ENCODE results near the gene C1R. TPM values are rescaled to one million over a fixed set of nuclear protein-coding genes. Genes with fewer than 3 reads are reported as not detected.
A peak's percentile ranks its signal among the peaks of the same experiment; 100 is the strongest.
"Not testable (repeated sequence)": the region's sequence is repeated elsewhere in the genome, so short reads cannot be mapped to it uniquely, and the experiment has no call there.

C1R gene
- total RNA-seq, 1 experiment from 2014 or later, result 19.0 TPM

- in situ Hi-C loops (cut with HindIII; ENCODE audit: low pct_unique_long_range_greater_than_20kb, low sequenced_read_pairs), result no loop called here
- no peak for DNase-seq (ENCODE audit: low read depth)
Measured at GRCh38 chr12:7122811-7123769, 30.8 kb upstream of the C1R start.

GRCh38 chr12:7121324-7121723 lies 29.1 kb upstream of the C1R start:
- no peak for DNase-seq (ENCODE audit: low read depth)
- in situ Hi-C loops (cut with HindIII; ENCODE audit: low pct_unique_long_range_greater_than_20kb, low sequenced_read_pairs), result no loop called here

GRCh38 chr12:7120166-7120565 lies 27.9 kb upstream of the C1R start:
- no peak for DNase-seq (ENCODE audit: low read depth)
- in situ Hi-C loops (cut with HindIII; ENCODE audit: low pct_unique_long_range_greater_than_20kb, low sequenced_read_pairs), result no loop called here

DNA sequence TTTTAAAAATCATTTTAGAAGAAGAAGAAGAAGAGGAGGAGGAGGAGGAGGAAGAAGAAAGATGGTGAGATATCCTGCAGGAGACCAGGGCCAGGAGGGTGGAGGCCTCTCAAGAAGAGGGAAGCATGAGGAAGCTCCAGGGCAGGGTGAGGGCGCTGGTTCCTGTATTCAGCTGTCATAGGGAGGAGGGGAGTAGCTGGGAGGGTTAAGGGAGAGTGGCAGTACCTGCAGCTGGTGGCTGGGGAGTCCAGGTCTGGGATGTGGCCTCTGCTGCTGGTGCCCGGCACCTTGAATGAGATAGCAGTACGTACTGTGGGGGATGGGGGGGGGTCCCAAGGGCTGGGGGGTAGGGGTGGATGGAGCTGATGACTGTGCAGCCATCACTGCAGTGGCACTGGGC lies 26.6 kb upstream of the C1R start:
- in situ Hi-C loops (cut with HindIII; ENCODE audit: low pct_unique_long_range_greater_than_20kb, low sequenced_read_pairs), result no loop called here
- DNase-seq (ENCODE audit: low read depth), result no peak

DNA sequence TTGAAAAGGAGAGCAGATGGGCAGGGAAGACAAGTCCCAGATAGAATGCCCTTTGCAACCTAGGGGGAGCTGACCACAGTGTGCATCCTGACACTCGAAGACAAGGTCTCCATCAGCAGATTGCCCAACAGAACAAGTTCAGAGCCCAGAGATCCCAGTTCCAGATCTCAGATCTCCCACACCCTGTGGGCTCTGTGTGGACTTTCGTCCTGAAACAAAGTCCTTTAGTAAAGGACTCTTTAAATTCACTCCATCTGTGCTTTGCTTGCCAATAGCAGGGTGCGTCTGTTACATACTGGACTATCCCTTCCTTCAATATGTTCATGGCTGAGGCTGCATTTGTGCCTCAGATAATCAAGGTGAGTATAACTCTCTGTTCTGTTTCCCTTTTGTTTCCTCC lies 25.4 kb upstream of the C1R start:
- in situ Hi-C loops (cut with HindIII; ENCODE audit: low pct_unique_long_range_greater_than_20kb, low sequenced_read_pairs), result no loop called here
- no peak for DNase-seq (ENCODE audit: low read depth)

DNA sequence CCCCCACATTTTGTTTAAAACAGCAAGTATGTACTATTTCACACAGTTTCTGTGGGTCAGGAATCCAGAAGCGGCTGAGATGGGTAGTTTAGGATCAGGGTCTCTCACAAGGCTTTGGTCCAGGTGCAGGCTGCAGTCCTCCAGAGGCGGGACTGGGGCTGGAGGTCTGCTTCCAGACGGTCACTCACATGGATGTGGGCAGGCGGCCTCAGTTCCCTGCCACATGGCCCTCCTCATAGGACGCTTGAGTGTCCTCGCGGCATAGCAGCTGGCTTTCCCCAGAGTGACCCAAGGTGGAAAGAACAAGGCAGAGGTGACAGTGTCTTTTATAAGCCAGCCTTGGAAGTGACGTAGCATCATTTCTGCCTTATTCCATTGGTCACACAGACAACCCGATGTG lies 24.7 kb upstream of the C1R start:
- in situ Hi-C loops (cut with HindIII; ENCODE audit: low pct_unique_long_range_greater_than_20kb, low sequenced_read_pairs), result no loop called here
- no peak for DNase-seq (ENCODE audit: low read depth)

GRCh38 chr12:7116196-7116595 lies 24.0 kb upstream of the C1R start:
- DNase-seq (ENCODE audit: low read depth), result no peak
- in situ Hi-C loops (cut with HindIII; ENCODE audit: low pct_unique_long_range_greater_than_20kb, low sequenced_read_pairs), result no loop called here

GRCh38 chr12:7114851-7115250 lies 22.6 kb upstream of the C1R start:
- no peak for DNase-seq (ENCODE audit: low read depth)
- in situ Hi-C loops (cut with HindIII; ENCODE audit: low pct_unique_long_range_greater_than_20kb, low sequenced_read_pairs), result no loop called here

DNA sequence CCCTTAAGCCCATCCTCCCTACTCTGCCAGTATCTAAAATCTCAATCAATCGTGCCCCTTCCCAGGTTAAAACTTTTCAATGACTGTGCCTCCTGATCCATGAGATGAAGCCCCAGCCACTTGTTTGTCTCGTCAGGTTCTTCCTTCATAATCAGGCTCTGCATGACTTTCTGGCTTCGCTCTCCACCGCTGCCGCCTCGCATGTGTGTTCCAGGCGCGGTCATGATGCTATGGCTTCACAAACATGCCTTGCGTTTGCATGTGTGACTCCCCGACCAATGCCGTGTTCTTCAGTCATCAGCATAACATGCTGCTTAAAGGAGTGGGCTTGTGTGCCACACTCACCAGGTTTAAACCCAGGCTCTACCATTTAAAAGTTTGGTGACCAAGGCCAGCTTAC lies 21.8 kb upstream of the C1R start:
- in situ Hi-C loops (cut with HindIII; ENCODE audit: low pct_unique_long_range_greater_than_20kb, low sequenced_read_pairs), result no loop called here
- DNase-seq (ENCODE audit: low read depth), result no peak

DNA sequence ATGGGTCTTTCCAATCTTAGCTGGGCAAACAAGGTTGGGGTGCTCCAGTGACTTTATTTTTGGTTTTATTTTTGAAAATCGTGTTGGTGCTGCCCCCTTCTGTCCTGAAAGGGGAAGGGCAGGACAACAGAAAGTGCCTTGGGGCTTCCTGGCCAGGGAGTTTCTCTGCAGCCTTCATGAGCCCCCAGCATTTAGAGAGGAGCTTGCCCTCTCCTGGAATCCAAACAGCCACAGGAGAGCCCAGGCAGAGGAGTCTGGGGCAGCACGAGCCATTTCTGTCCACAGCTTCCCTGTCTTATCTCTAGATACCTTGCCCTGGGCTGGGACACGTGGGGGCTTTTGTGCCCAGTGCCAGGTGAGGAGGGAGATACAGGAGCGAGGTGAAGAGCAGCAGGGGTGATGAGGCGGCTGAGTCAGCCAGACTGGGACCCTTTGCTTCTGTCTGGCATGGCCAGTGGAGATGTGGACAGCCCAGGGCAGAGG lies 21.2 kb upstream of the C1R start:
- in situ Hi-C loops (cut with HindIII; ENCODE audit: low pct_unique_long_range_greater_than_20kb, low sequenced_read_pairs), result no loop called here
- DNase-seq (ENCODE audit: low read depth), result peak; percentile 26

DNA sequence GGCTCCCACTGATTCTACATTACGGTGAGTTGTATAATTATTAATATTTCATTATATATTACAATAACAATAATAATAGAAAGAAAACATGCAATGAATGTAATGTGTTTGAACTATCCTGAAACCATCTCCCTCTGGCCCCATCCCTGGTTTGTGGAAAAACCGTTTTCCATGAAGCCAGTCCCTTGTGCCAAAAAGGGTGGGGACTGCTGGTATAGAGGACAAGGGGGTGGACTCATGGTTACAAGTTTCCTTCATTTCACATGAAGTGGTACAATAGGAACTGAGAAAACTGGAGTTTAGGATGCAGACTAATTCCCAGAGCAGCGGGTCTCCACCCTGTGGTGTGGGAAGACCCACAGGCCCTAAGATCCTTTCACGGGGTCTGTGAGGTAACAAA lies 19.8 kb upstream of the C1R start:
- in situ Hi-C loops (cut with HindIII; ENCODE audit: low pct_unique_long_range_greater_than_20kb, low sequenced_read_pairs), result no loop called here
- DNase-seq (ENCODE audit: low read depth), result no peak

- DNase-seq (ENCODE audit: low read depth), result no peak
- in situ Hi-C loops (cut with HindIII; ENCODE audit: low pct_unique_long_range_greater_than_20kb, low sequenced_read_pairs), result no loop called here
Measured at GRCh38 chr12:7110661-7111060, 18.4 kb upstream of the C1R start.

GRCh38 chr12:7109572-7109920 lies 17.3 kb upstream of the C1R start:
- in situ Hi-C loops (cut with HindIII; ENCODE audit: low pct_unique_long_range_greater_than_20kb, low sequenced_read_pairs), result loop anchor here (10.0 kb wide), 1 partner anchor 105 kb away; no protein-coding TSS in a partner anchor

GRCh38 chr12:7108796-7109571 lies 16.7 kb upstream of the C1R start, which contains the start of gene C1RL:
TSS of gene C1RL (minus strand) at chr12:7109214. CDS start at chr12:7109180, 34 bp downstream.
- in situ Hi-C loops (cut with HindIII; ENCODE audit: low pct_unique_long_range_greater_than_20kb, low sequenced_read_pairs), result loop anchor here (10.0 kb wide), 1 partner anchor 104 kb away; no protein-coding TSS in a partner anchor

More at GRCh38 chr12:7109572-7109920, 17.3 kb upstream of the C1R start:
- no peak for DNase-seq (ENCODE audit: low read depth)

GRCh38 chr12:7108003-7108795 lies 16.0 kb upstream of the C1R start:
- DNase-seq (ENCODE audit: low read depth), result peak; percentile 70
- in situ Hi-C loops (cut with HindIII; ENCODE audit: low pct_unique_long_range_greater_than_20kb, low sequenced_read_pairs), result loop anchor here (10.0 kb wide), 1 partner anchor 103 kb away; no protein-coding TSS in a partner anchor

More at GRCh38 chr12:7108796-7109571, 16.7 kb upstream of the C1R start, which contains the start of gene C1RL:
- DNase-seq (ENCODE audit: low read depth), result peak; percentile 79

GRCh38 chr12:7107636-7108002 lies 15.4 kb upstream of the C1R start:
- no peak for DNase-seq (ENCODE audit: low read depth)
- in situ Hi-C loops (cut with HindIII; ENCODE audit: low pct_unique_long_range_greater_than_20kb, low sequenced_read_pairs), result loop anchor here (10.0 kb wide), 1 partner anchor 103 kb away; no protein-coding TSS in a partner anchor

DNA sequence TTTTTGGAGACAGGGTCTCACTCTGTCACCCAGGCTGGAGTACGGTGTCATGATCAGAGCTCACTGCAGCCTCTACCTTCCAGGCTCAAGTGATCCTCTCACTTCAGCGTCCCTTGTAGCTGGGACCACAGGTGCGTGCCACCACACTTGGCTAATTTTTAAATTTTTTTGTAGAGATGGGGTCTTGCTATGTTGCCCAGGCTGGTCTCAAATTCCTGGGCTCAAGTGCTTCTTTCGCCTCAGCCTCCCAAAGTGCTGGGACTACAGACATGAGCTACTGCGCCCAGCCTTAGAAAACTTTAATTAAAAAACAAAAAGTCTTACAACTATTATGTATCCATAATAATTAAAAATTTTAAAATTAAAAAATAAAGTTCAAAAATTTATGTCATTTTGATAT lies 14.9 kb upstream of the C1R start:
- not testable (repeated sequence) for DNase-seq (ENCODE audit: low read depth)
- in situ Hi-C loops (cut with HindIII; ENCODE audit: low pct_unique_long_range_greater_than_20kb, low sequenced_read_pairs), result loop anchor here (10.0 kb wide), 1 partner anchor 102 kb away; no protein-coding TSS in a partner anchor

GRCh38 chr12:7106082-7106481 lies 13.8 kb upstream of the C1R start:
- no peak for DNase-seq (ENCODE audit: low read depth)
- in situ Hi-C loops (cut with HindIII; ENCODE audit: low pct_unique_long_range_greater_than_20kb, low sequenced_read_pairs), result loop anchor here (10.0 kb wide), 1 partner anchor 101 kb away; no protein-coding TSS in a partner anchor
